OCI-LY3 (cell line): Measurements from ENCODE around the gene LPAR2.

Source experiments
- H2AFZ ChIP-seq: fragments of 200-600, 300-600 bp; shearing (Covaris generic); 2 replicates; pipeline ENCODE4 v1.6.0; 2014; ENCODE audit warnings: antibody characterized with exemption, low read depth, low read length
- H3K27ac ChIP-seq: fragments of 200-600, 300-600 bp; sonication (generic); 2 replicates; pipeline ENCODE4 v1.5.1; 2014; ENCODE audit warnings: mild to moderate bottlenecking, low read length, moderate library complexity, mixed read lengths
- H3K27me3 ChIP-seq: fragments of 200-600, 300-600 bp; sonication (generic); 2 replicates; pipeline ENCODE4 v1.6.1; 2014; ENCODE audit warnings: low read depth, low read length, mixed read lengths
- H3K36me3 ChIP-seq: fragments of 200-600, 300-600 bp; sonication (generic); replicated peaks from 2 replicates; pipeline ENCODE3; 2014; ENCODE audit warnings: low read depth, low read length, mixed read lengths
- H3K4me1 ChIP-seq: fragments of 300-600, 200-600 bp; sonication (generic); 2 replicates; pipeline ENCODE4 v1.6.1; 2014; ENCODE audit warnings: low read length, mixed read lengths
- H3K4me2 ChIP-seq: fragments of 200-600, 300-600 bp; sonication (generic); 2 replicates; pipeline ENCODE4 v1.6.1; 2014; ENCODE audit warnings: low read length, mixed read lengths
- H3K4me3 ChIP-seq: fragments of 300-600, 200-600 bp; sonication (generic); 2 replicates; pipeline ENCODE4 v1.5.1; 2014; ENCODE audit warnings: antibody characterized with exemption, mild to moderate bottlenecking, low read length, moderate library complexity
- H3K79me2 ChIP-seq: fragments of 300-600, 200-600 bp; shearing (Covaris generic); 2 replicates; pipeline ENCODE4 v1.6.1; 2014; ENCODE audit warnings: mild to moderate bottlenecking, low read length, mixed read lengths
- H3K9ac ChIP-seq: fragments of 300-600, 200-600 bp; shearing (Covaris generic); 2 replicates; pipeline ENCODE4 v1.6.0; 2014; ENCODE audit warnings: mild to moderate bottlenecking, low read length, moderate library complexity
- H3K9me3 ChIP-seq: fragments of 200-600, 300-600 bp; shearing (Covaris generic); 2 replicates; pipeline ENCODE4 v1.6.1; 2014; ENCODE audit warnings: low read length, mixed read lengths; ENCODE audit not compliant: insufficient read depth
- H4K20me1 ChIP-seq: fragments of 200-600, 300-600 bp; sonication (generic); 2 replicates; pipeline ENCODE4 v1.6.1; 2016; ENCODE audit warnings: low read length, mixed read lengths; ENCODE audit not compliant: insufficient read depth
- EZH2phosphoT487 ChIP-seq: fragments of 200-600 bp; shearing (Covaris generic); IDR thresholded peaks from 2 replicates; pipeline ENCODE4 v1.6.1; 2018; ENCODE audit warnings: antibody characterized with exemption, mixed run types, low read depth
- TF ChIP-seq, protein P1 (sequence below): fragments of 200-600, 300-600 bp; sonication (generic); IDR thresholded peaks from 2 replicates; pipeline ENCODE4 v1.5.1; 2014; ENCODE audit warnings: antibody characterized with exemption, low read length, low read depth

The LPAR2 gene

DNA sequence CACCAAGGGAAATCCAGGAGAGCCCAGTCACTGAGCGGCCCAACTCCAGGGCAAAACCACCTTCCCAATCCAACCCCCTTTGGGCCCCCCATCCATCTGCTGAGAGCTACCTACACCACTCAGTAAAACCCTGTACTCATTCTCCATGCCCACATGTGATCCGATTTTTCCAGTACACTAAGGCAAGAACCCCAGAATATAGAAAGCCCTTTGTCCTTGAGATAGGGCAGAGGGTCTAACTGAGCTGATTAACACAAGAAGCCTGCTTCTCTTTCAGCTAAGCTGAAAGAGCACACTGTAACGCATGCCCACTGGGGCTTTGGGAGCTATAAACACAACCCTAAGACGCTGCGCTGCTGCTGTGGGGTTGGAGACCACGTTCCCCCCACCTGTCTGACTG is 45.5 kb downstream of the LPAR2 start:
- no peak overlapping the region for H2AFZ ChIP-seq
- H3K9me3 ChIP-seq, result no peaks in the 10 kb centered on the region
- no peaks in the 10 kb centered on the region for H3K4me1 ChIP-seq
- no peaks in the 10 kb centered on the region for H3K27me3 ChIP-seq
- TF ChIP-seq, protein P1, sequence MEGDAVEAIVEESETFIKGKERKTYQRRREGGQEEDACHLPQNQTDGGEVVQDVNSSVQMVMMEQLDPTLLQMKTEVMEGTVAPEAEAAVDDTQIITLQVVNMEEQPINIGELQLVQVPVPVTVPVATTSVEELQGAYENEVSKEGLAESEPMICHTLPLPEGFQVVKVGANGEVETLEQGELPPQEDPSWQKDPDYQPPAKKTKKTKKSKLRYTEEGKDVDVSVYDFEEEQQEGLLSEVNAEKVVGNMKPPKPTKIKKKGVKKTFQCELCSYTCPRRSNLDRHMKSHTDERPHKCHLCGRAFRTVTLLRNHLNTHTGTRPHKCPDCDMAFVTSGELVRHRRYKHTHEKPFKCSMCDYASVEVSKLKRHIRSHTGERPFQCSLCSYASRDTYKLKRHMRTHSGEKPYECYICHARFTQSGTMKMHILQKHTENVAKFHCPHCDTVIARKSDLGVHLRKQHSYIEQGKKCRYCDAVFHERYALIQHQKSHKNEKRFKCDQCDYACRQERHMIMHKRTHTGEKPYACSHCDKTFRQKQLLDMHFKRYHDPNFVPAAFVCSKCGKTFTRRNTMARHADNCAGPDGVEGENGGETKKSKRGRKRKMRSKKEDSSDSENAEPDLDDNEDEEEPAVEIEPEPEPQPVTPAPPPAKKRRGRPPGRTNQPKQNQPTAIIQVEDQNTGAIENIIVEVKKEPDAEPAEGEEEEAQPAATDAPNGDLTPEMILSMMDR, result no peak
- no peak for TF ChIP-seq EZH2phosphoT487
- H3K4me3 ChIP-seq, result no peak overlapping the region
- H4K20me1 ChIP-seq, result no peaks in the 10 kb centered on the region
- no peaks in the 10 kb centered on the region for H3K36me3 ChIP-seq
- no peak overlapping the region for H3K9ac ChIP-seq
- no peak overlapping the region for H3K27ac ChIP-seq
- no peaks in the 10 kb centered on the region for H3K79me2 ChIP-seq
- no peak overlapping the region for H3K4me2 ChIP-seq

GRCh38 chr19:19581391-19581790 is 46.6 kb downstream of the LPAR2 start:
- no peak overlapping the region for H3K4me3 ChIP-seq
- no peak overlapping the region for H3K9ac ChIP-seq
- H3K27ac ChIP-seq, result no peak overlapping the region
- no peaks in the 10 kb centered on the region for H3K4me1 ChIP-seq
- H3K9me3 ChIP-seq, result no peaks in the 10 kb centered on the region
- no peaks in the 10 kb centered on the region for H3K79me2 ChIP-seq
- H2AFZ ChIP-seq, result no peak overlapping the region
- H3K27me3 ChIP-seq, result no peaks in the 10 kb centered on the region
- TF ChIP-seq EZH2phosphoT487, result no peak
- TF ChIP-seq, protein P1, result no peak
- H4K20me1 ChIP-seq, result no peaks in the 10 kb centered on the region
- H3K36me3 ChIP-seq, result no peaks in the 10 kb centered on the region
- no peak overlapping the region for H3K4me2 ChIP-seq

GRCh38 chr19:19580418-19580817 is 47.6 kb downstream of the LPAR2 start:
- no peak for TF ChIP-seq EZH2phosphoT487
- TF ChIP-seq, protein P1, result no peak
- Histone ChIP-seq H3K9me3 (no peaks in the 10 kb centered on the region), H3K27me3 (no peaks in the 10 kb centered on the region), H2AFZ (no peak overlapping the region), H3K4me2 (no peak overlapping the region), H3K9ac (no peak overlapping the region), H3K36me3 (no peaks in the 10 kb centered on the region), H4K20me1 (no peaks in the 10 kb centered on the region), H3K4me1 (no peaks in the 10 kb centered on the region), H3K4me3 (no peak overlapping the region), H3K79me2 (no peaks in the 10 kb centered on the region), H3K27ac (no peak overlapping the region)

DNA sequence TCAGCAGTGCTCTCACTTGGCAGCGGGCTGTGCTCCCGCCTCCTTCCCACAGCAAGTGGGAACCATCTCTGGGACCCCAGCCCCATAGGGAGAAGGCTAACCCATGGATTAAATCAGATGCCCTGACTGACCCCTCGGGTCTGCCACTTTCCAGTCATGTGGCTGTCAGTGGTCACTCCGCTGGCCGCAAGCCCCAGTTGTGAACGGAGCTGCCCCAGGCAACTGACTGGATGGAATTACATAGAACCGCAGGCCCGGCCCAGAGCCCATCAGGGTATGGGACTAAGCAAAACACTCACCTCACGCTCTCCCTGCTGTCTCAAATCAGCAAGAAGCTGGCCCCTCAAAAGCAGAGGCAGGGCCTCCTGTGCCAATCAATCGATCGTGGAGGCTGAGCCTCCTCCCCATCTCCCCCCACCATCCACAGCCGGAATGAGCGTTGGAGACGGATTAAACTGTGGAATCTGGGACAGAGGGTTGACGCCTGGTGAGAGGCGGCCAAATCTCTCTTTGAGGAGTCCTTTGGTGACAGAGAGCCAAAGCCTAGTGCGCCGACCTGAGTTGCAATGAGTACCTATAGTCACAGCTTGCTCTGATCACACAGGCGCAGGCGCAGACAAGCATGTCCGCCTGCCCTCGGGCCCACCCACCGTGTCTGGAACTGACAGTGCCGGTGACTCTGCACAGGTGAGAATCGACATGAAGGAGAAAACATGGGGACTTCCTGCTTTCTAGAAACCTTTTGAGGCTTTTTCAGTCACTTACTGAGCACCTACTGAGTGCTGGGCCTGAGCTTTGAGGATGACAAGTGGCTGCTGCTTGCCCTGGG is 48.3 kb downstream of the LPAR2 start:
- no peak overlapping the region for H2AFZ ChIP-seq
- H3K27me3 ChIP-seq, result no peaks in the 10 kb centered on the region
- TF ChIP-seq, protein P1, result no peak
- TF ChIP-seq EZH2phosphoT487, result no peak
- no peaks in the 10 kb centered on the region for H3K79me2 ChIP-seq
- no peaks in the 10 kb centered on the region for H3K36me3 ChIP-seq
- no peak overlapping the region for H3K9ac ChIP-seq
- no peaks in the 10 kb centered on the region for H3K4me1 ChIP-seq
- H3K4me3 ChIP-seq, result no peak overlapping the region
- H3K9me3 ChIP-seq, result no peaks in the 10 kb centered on the region
- no peak overlapping the region for H3K4me2 ChIP-seq
- no peaks in the 10 kb centered on the region for H4K20me1 ChIP-seq
- no peak overlapping the region for H3K27ac ChIP-seq
